Mucosa of descending colon (tissue), 3 donors: ENCODE results near the gene ISCA2. TPM values are rescaled to one million over a fixed set of nuclear protein-coding genes. Genes with fewer than 3 reads are reported as not detected.

Source experiments
- ATAC-seq: fragments of 200-7000 bp; cut with Tn5 transposase; one replicate; pipeline ENCODE4 v1.9.1; 2020; ENCODE audit warnings: mild to moderate bottlenecking, moderate library complexity
- DNase-seq, 3 donors: peaks; one replicate each; pipeline ENCODE4 v3.0.0-alpha.2; 2020
- H3K36me3 ChIP-seq: fragments of 200-600 bp; one replicate; pipeline ENCODE4 v1.8.0; 2021; ENCODE audit warnings: low read depth, mild to moderate bottlenecking
- H3K4me1 ChIP-seq: fragments of 200-600 bp; one replicate; pipeline ENCODE4 v1.8.0; 2021; ENCODE audit warnings: low read depth, mild to moderate bottlenecking
- H3K4me3 ChIP-seq: fragments of 200-600 bp; one replicate; pipeline ENCODE4 v1.8.0; 2021; ENCODE audit warnings: mild to moderate bottlenecking
- H3K9me3 ChIP-seq: fragments of 200-600 bp; one replicate; pipeline ENCODE4 v1.8.0; 2021; ENCODE audit warnings: mild to moderate bottlenecking
- intact Hi-C, 2 donors: fragments of 100-400 bp; cut with DNase I in 1 of 2; cut with micrococcal nuclease in 1 of 2; formaldehyde crosslinking; loops; one replicate each; pipeline versions ENCODE4 v1.11.0 to v1.11.1; 2022; cut with DNase I, micrococcal nuclease
- total RNA-seq, 3 donors: library from RNA; stranded (reverse); fragmentation: NEBNext Ultra II Directional in 2 of 3; extraction: Animal tissue kit (Norgen Biotek cat#: 25700) in 2 of 3; gene quantifications; one replicate each; pipeline versions ENCODE4 v1.2.1 to v1.2.4, GENCODE V29; 2021 to 2023
- TF ChIP-seq, protein P1 (sequence below): fragments of 200-600 bp; IDR thresholded peaks from one replicate; pipeline ENCODE4 v1.8.0; 2022; ENCODE audit warnings: antibody characterized with exemption, mild to moderate bottlenecking
- donor health status: DM: no; HTN: no; CAD: no; lungs with moderate emphysema.
- donor health status: DM: no; HTN: no; CAD: no.
- donor health status: DM: no; HTN: yes; CAD: no.

The ISCA2 gene
- total RNA-seq, 3 donors from 2014 or later, result 22.4 to 36.1 (median 30.0) TPM

DNA sequence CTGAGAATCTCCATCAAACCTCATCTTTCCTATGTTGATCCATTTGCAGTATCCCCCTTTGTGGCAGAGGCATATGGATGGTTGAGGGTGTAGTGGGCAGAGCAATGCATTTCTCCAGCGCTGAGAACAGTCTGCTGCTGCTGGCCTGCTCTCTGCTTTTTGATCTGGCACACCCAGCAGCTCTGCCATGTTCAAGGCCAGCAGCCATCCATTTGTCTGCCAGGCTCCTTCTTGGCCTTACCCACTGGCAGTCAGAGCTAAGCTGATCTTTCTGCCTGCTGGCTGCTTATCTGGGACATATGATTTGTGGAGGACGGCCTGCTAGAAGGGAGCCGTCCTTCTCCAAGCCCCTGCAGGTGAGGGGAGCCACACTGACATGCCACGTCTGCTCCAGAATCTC is 17.5 kb upstream of the ISCA2 start:
- TF ChIP-seq, protein P1, sequence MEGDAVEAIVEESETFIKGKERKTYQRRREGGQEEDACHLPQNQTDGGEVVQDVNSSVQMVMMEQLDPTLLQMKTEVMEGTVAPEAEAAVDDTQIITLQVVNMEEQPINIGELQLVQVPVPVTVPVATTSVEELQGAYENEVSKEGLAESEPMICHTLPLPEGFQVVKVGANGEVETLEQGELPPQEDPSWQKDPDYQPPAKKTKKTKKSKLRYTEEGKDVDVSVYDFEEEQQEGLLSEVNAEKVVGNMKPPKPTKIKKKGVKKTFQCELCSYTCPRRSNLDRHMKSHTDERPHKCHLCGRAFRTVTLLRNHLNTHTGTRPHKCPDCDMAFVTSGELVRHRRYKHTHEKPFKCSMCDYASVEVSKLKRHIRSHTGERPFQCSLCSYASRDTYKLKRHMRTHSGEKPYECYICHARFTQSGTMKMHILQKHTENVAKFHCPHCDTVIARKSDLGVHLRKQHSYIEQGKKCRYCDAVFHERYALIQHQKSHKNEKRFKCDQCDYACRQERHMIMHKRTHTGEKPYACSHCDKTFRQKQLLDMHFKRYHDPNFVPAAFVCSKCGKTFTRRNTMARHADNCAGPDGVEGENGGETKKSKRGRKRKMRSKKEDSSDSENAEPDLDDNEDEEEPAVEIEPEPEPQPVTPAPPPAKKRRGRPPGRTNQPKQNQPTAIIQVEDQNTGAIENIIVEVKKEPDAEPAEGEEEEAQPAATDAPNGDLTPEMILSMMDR, result no peak
- ATAC-seq (no peak), DNase-seq (no peak)
- no peak overlapping the region for H3K4me3 ChIP-seq
- intact Hi-C loops, result loop anchor here (10.0 kb wide), 1 partner anchor 111 kb away; no protein-coding TSS in a partner anchor
- no peaks in the 10 kb centered on the region for H3K9me3 ChIP-seq
- H3K4me1 ChIP-seq, result no peaks in the 10 kb centered on the region
- no peaks in the 10 kb centered on the region for H3K36me3 ChIP-seq

DNA sequence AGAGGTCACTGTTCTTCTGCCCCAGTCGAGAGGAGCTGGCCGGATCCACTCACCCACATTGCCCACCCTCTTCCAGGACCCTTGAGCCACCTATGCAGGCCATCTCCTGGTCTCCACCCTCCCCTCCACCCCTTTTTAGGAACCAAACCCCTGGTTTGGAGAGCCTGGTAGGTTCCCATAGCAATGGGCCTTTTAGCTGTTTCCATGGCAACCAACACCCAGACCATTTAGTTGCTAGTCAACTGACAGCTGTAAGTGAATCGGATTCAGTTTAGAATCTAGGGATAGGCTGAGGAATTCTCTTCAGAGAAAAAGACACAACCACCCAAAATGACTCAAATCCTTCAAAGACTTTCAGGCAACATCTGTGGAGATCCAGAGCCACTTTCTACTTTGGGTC is 17.0 kb upstream of the ISCA2 start:
- no peaks in the 10 kb centered on the region for H3K36me3 ChIP-seq
- H3K4me3 ChIP-seq, result no peak overlapping the region
- no peaks in the 10 kb centered on the region for H3K4me1 ChIP-seq
- TF ChIP-seq, protein P1, result no peak
- ATAC-seq (no peak), DNase-seq (no peak)
- intact Hi-C loops, result loop anchor here (10.0 kb wide), 1 partner anchor 112 kb away; no protein-coding TSS in a partner anchor
- H3K9me3 ChIP-seq, result no peaks in the 10 kb centered on the region

DNA sequence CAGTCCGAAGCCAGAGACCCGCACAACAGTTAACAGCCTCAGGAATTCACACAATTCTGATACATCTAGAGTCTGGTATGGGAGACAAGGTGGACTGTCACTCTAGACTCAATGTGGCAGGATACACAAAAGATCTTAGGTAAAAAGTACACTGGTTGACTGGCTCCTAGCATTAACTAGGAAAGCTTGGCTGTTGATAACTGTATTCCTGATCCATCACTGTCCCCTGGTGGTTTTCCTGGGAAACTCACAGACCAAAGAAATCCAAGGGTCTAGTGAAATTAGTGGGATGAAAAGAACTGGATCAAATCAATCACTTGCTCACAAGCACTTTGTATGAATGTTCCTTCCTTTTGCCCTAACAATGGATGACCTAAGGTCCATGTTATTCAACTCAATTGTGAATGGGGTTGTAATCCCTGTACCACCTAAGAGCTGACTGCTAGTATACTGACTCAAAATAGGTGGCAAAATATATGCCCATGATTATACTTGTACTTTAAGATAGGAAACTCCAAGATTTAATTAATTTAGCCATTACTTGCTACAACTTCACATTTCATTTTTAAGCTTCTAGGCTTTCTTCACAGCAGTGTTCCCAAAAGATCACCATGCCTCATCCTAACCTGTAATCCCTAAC is 14.4 kb upstream of the ISCA2 start:
- TF ChIP-seq, protein P1, result no peak
- Histone ChIP-seq H3K36me3 (no peaks in the 10 kb centered on the region), H3K4me3 (no peak overlapping the region), H3K9me3 (no peaks in the 10 kb centered on the region), H3K4me1 (no peaks in the 10 kb centered on the region)
- no peak for DNase-seq
- no peak for ATAC-seq
- intact Hi-C loops, result loop anchor here (10.0 kb wide), 1 partner anchor 114 kb away; no protein-coding TSS in a partner anchor

DNA sequence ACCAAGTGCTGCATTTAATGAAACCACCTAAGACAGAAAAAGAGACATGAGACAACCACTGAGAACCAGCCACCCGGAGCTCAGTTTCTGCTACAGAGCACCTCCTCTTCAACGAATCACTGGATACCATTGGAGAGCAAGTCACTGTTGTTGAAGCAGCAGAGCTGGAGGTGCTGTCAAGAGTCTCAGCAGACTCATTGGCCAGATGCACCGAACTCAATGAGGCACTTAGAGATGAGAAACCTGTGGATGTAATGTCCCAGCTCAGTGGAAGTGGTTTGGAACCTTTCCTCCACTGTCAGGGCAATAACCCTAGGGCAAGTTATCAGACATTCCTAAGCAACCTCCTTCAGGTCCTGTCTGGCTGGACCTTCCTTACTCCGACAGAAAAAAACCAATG is 13.5 kb upstream of the ISCA2 start:
- no peaks in the 10 kb centered on the region for H3K9me3 ChIP-seq
- H3K4me1 ChIP-seq, result no peaks in the 10 kb centered on the region
- intact Hi-C loops, result no loop called here
- no peaks in the 10 kb centered on the region for H3K36me3 ChIP-seq
- DNase-seq, result no peak
- no peak overlapping the region for H3K4me3 ChIP-seq
- ATAC-seq, result no peak
- TF ChIP-seq, protein P1, result no peak

DNA sequence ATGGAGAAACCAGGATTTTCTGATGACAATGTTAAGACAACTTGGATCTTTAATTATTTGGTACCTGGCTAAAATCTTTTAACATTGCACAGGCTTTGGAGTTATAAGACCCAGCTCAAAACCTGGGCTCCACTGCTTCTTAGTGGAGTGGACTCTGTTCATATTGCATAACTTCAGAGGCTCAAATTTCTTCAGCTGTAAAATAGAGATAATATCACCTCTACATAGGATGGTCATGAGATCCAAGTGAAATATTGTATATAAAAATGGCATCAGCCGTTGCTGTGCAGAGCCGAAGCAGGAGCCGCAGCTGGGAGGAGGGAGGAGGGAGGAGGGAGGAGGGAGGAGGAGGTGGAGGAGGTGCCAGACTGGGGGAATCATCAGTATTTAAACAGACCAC is 11.0 kb upstream of the ISCA2 start:
- Histone ChIP-seq H3K9me3 (no peaks in the 10 kb centered on the region), H3K4me1 (no peaks in the 10 kb centered on the region), H3K36me3 (no peaks in the 10 kb centered on the region), H3K4me3 (no peak overlapping the region)
- TF ChIP-seq, protein P1, result no peak
- DNase-seq (no peak), ATAC-seq (no peak)
- intact Hi-C loops, result no loop called here
